GM21526 (cell line): ENCODE data around the gene OR9A2.

Source experiments
- ATAC-seq: cut with Tn5 transposase; IDR thresholded peaks from one replicate; pipeline ENCODE4 v1.9.1; 2021; ENCODE audit warnings: moderate library complexity; ENCODE audit not compliant: unreplicated experiment, low FRiP score

Gene OR9A2

DNA sequence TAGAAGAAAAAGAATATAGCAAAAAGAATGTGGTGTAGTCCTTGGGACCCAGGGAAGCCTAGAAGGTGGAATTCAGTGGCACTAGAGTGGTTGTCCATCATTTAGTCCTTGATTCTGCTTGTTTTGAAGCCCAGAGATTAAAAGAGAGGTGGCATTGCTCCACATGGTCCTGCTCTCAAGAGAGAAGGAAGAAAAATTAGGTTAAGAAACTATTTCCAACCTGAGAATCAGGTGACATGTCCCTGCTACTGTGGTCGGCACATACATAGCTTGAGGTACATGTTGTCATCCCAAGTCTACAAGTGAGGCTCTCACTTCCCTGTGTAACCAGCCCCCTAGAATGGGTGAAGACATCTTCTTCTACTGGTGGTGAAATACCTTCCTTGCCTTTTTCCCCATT lies at the start of gene OR9A2:
TSS of gene OR9A2 (minus strand) at position 101 of the 400 bp plus-strand sequence. CDS start at position 101, 0 bp downstream.
- ATAC-seq = no peak

DNA sequence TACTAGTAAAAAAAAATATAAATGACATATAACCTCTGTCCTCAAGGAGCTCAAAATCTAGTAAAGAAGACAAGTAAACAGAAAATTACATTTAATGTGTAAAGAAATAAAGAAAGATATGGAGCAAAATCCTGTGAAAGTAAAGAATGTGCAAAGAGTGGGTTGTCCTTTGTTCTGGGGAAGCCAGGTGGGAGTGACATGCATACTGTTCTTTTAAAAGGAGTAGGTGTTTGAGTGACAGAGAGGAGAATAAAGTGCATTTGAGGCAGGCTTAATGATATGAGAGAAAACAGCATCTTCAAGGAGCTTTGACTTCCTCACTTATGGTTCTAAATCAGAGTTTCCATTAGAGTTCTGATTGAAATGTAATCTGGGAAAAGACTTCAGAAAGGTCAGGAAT lies 47.2 kb upstream of the OR9A2 start:
- ATAC-seq = no peak

GRCh38 chr7:143073556-143073955 lies 46.6 kb upstream of the OR9A2 start:
- ATAC-seq = no peak

GRCh38 chr7:143069912-143070500 lies 43.1 kb upstream of the OR9A2 start:
- ATAC-seq = no peak

- ATAC-seq = no peak
Observed at GRCh38 chr7:143068446-143068845, 41.5 kb upstream of the OR9A2 start.

GRCh38 chr7:143063741-143064140 lies 36.8 kb upstream of the OR9A2 start:
- ATAC-seq = no peak

DNA sequence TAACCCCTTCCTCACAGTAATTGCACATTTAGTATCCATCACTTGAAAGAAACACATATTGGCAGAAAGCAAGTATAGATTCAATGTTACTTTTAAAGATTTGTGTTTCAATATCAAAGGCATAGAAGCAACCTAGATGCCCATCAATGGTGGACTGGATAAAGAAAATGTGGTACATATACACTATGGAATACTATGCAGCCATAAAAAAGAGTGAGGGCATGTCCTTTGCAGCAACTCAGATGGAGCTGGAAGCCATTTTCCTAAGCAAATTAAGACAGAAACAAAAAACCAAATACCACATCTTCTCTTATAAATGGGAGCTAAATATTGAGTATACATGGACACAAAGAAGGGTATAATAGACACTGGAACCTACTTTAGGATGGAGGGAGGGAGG lies 28.8 kb upstream of the OR9A2 start:
- ATAC-seq = no peak

DNA sequence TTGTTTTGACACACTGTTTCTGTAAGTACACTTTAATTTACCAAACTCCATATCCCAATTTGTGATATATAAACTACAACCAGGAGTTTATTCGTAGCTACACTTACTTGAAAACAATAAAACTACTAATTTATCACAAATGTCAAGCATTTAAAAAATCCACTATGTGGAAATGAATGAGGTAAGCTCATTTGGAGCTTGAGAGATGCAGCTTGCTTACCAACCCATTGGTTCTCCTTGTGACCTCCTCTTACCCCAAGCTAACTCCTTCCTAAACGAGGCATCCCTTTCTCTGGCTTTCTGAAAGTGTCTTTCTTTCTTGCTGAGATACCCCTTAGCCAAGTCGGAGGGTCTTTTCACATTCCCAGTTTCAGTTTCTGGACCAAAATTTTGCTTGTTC lies 27.7 kb upstream of the OR9A2 start:
- ATAC-seq = no peak

- ATAC-seq = no peak
Observed at GRCh38 chr7:143052041-143052440, 25.1 kb upstream of the OR9A2 start, which contains the start of gene OR6V1. TSS of gene OR6V1 (plus strand) at chr7:143052341. CDS start at chr7:143052341, 0 bp downstream.

DNA sequence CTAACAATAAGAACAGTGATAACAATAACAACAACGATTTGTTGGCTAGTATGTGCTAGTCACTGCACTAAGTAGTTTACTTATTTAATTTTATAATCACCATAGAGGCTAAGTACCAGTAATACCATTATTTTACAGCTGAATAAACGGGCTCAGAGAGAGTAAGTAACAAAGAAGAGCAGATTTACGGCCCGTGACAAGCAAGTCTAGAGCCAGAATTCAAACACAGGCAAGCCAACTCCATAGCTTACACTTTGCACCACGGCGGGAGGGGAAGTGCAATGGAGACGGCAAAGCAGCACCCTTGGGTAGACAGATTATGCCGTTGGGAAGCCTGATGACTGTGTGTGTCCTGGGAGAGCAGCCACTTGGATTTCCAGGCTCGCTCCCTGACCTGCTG lies 24.0 kb upstream of the OR9A2 start:
- ATAC-seq = no peak

GRCh38 chr7:143049362-143049761 lies 22.4 kb upstream of the OR9A2 start:
- no peak for ATAC-seq

DNA sequence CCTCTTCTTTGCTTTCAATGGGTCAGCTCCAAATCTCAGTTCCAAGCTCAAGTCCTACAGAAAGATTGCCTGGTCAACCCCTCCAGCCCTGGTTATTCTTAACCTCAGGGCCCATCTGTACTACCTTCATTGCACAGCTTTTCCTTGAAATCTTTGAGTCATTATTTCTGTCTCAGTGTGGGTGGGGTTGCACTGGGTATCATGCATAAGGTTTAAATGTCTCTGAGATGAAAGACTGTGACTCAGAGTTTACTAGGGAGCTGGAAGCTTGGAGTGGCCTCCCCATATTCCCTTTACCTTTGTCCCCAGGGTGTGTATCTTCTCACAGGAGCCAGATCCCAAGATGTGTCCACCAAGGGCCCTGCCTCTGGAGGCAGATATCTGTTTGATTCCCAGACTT lies 21.9 kb upstream of the OR9A2 start:
- no peak for ATAC-seq

- no peak for ATAC-seq
Observed at GRCh38 chr7:143047326-143047725, 20.4 kb upstream of the OR9A2 start.

DNA sequence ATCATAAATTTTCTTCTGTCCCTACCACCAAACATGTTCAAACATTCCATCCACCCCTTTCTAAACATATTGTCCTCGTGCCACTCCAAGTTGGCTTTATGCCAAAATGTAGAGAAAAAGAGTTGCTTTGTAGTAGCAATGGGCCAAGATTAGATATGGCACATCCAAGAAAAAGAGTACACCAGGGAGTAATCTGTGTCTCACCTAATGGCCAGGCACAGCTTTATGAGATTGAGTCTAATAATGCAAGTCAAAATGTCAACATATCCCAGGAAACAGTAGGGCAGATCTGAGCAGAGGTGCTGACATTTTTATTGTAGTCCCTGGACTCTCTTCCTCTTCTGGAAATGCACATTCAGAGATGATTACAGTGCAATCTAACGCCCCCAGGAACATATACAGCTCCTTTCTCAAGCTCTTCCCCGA lies 19.5 kb upstream of the OR9A2 start:
- ATAC-seq = no peak

DNA sequence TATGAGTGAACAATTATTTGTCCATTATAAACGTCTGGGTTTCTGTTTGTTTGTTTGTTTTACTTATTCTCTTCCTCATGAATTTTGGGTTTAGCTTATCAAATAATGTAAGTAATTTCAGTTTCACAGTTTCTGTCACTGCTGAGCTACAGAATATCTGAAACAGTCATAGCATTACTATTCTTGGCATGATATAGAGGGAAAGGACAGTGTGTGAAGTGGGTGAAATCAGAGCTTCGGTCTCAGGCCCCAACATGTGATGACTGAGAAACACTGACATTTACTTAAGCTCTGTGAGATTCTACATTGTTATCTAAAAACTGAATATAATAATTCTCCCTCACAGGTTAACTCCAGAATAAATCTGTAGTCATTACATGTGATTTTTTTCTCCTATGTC lies 16.5 kb upstream of the OR9A2 start:
- no peak for ATAC-seq

GRCh38 chr7:143042790-143043271 lies 15.9 kb upstream of the OR9A2 start:
- no peak for ATAC-seq

GRCh38 chr7:143042159-143042789 lies 15.3 kb upstream of the OR9A2 start:
- no peak for ATAC-seq

GRCh38 chr7:143041346-143041745 lies 14.4 kb upstream of the OR9A2 start:
- no peak for ATAC-seq

- ATAC-seq = no peak
Observed at GRCh38 chr7:143040209-143040715, 13.3 kb upstream of the OR9A2 start.

- ATAC-seq = no peak
Observed at GRCh38 chr7:143038635-143039034, 11.7 kb upstream of the OR9A2 start.

- no peak for ATAC-seq
Observed at GRCh38 chr7:143027683-143028082, 751 bp upstream of the OR9A2 start.

DNA sequence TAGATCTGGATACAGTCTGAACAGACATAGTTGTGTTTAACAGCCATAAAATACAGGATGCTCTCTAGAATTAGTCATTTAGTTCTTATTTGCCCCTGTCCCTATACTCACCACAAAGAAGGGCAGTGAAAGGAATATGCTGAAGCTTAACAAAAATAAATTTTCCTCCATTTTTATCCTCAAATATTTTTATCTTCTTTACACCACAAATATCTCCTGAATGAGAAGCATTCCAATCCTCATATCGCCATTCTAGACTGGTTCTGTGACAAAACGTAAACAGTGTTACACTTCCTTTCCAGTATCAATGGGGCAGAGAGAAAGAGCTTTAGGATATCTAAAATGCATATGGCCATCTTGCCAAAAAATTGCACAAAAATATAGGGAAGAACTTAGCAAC lies 1.6 kb downstream of the OR9A2 start:
- no peak for ATAC-seq
